T47D (cell line): ENCODE results near the gene SUN1.
"Not testable (repeated sequence)": the region's sequence is repeated elsewhere in the genome, so short reads cannot be mapped to it uniquely, and the experiment has no call there.

Experiments
- DNase-seq, 2 experiments: peaks; one replicate each; pipeline versions ENCODE4 v3.0.0 to v3.0.0-alpha.2; 2011 to 2012; ENCODE audit warnings: low read depth in 1 of 2, low spot score in 1 of 2
- JUND ChIP-seq: IDR thresholded peaks from 2 replicates; pipeline ENCODE4 v1.6.1; 2012; ENCODE audit warnings: low read depth
- in situ Hi-C: cut with HindIII; loops from 2 replicates; pipeline ENCODE4 v1.10.0; 2016; ENCODE audit warnings: low sequenced_read_pairs, low pct_unique_long_range_greater_than_20kb

The SUN1 gene

DNA sequence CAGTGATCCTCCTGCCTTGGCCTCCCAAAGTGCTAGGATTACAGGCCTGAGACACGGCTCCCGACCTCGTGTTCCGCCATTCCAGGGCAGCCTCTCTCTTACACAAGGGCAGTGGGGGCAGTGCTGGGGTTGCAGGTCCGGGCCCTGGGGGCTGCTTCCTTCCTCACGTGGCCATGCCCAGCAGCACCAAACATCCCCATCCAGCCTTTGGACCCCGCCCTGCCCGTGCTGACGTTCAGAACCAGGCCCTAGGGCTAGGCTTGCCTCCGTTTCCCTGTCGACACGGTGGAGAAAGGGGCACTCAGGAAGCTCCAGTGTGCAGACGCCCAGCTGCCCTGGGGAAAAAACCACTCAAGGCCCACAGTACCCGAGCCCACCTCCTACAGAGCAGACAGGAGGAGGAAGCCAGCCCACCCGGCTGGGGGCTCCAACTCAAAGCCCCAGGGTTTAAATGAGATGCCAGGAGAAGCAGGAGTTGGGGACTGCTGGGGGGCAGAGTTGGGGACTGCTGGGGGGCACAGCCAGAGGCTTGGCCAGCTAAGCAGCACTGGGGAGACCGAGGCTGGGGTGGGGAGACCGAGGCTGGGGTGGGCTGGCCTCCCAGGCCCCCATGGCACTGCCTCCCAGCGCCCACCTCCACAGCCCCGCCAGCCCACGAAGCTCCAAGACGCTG is 86.3 kb downstream of the SUN1 start:
- no peak for TF ChIP-seq JUND
- no peak for DNase-seq
- in situ Hi-C loops: no loop called here

DNA sequence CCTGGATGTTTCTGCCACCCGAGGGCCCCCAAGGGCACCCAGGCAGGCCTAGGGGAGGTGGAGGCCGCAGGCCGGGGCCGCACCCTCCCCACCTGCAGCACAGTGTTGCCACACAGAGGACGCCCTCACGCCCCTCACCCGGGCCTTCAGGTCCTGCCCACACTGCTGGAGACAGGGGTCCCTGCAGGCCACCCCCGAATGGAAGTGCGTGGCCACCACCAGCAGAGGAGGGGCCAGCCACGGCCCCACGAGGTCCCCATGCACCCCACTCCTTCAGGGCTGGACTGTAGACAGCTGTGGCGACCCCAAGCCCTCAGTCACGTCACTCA is 86.8 kb downstream of the SUN1 start:
- no peak for TF ChIP-seq JUND
- no peak for DNase-seq
- in situ Hi-C loops: no loop called here

DNA sequence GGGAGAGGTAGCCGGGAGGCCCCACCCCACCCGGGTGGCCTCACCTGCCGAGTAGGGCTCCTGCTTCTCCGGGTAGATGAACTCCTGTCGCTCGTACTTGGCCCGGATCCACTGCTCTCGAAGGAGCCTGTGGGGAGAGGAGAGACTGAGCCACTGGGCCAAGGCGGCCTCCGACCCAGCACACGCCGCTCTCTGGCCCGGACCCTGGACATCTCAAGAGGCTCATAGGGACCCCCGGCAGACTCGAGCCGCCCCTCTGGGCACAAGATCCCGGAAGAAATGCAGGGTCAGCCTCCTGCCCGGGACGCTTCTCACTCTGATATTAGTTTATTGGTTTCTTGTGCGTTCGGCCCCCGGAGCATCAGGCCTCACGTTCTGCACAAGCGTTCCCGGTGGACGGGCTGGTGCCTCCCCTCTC is 87.7 kb downstream of the SUN1 start:
- in situ Hi-C loops: no loop called here

DNA sequence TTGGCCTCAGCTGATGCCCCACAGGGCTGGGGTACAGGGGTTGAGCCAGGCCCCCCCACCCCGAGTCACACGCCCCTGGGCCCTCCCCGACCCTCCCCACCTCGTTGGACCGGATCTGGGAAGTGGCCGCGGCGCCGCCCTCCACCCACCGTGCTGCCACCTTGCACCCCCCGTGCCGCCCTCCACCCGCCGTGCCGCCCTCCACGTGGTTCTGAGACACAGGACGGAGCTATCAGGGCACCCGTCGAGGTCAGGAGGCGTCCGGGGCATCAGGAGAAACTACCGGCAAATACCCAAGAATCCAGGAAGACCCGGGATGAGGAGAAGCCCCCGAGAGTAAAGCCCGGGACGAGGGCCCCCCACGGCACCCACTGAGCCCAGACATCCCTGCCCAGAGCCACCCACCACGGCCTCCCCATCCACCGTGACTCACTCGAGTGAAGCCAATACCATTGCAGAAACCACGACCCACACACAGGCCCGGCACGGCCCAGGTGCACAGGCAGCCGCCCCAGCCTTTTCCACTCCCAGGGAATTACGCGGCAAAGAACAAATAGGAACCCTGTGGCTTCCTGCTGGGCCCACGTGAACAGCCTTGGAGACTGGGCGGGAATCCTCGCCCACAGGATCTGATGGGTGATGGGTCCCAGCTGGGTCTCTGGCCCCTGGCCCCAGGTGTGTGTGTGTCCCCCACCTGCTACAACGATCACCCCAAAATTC is 88.2 kb downstream of the SUN1 start:
- in situ Hi-C loops: no loop called here
- DNase-seq: no peak
- no peak for TF ChIP-seq JUND

More for the DNA sequence above, 87.7 kb downstream of the SUN1 start:
- TF ChIP-seq JUND: no peak
- no peak for DNase-seq

DNA sequence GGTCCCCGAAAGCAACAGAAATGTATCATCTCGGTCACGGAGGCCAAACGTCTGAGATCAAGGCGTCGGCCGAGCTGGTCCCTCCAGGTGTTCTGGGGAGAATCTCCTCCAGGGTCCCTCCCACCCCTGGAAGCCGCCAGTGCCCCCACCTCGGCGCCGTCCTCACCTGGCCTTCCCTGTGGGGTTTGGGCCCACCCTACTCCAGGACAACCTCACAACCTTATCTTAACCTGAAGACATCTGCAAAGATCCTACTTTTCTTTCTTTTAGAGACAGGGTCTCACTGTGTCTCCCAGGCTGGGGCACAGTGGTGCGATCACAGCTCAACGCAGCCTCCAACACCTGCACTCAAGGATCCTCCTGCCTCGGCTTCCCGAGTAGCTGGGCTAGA is 88.8 kb downstream of the SUN1 start:
- no peak for TF ChIP-seq JUND
- in situ Hi-C loops: no loop called here

DNA sequence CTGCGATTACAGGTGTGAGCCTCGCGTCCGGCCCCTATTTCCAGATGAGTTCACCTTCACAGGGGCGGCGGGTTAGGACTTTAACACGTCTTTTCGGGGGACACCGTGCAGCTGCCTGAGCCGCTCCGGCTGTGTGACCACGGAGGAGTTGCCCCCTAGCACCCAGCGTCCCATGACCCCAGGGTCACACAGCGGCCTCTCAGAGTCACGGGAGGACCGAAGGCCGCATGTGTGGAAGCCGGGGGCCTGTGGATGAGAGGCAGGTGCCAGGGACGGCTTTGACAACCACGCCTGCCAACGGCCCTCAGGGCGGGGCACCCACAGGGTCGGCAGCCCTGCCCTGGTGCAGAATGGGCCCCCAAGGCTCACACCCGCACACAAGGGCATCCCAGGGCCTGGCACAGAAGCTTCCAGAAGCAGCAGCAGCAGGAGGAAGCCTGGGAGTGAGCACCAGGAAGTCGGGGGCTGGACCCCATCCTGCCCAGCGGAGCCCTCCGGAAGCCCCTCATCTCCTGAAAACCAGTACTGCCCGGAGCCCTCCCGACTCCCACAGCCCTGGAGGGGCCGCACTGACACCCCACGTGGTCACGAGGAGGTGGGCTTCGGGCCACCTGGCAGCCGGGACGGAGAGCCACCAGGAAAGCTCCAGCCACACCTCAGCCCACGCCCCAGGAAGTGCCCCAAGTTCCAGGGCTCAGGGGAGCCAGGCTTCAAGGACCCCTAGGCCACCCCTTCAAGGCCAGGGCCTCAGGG is 89.5 kb downstream of the SUN1 start:
- in situ Hi-C loops: no loop called here
- DNase-seq: no peak
- no peak for TF ChIP-seq JUND

More for the DNA sequence above, 88.8 kb downstream of the SUN1 start:
- no peak for DNase-seq

DNA sequence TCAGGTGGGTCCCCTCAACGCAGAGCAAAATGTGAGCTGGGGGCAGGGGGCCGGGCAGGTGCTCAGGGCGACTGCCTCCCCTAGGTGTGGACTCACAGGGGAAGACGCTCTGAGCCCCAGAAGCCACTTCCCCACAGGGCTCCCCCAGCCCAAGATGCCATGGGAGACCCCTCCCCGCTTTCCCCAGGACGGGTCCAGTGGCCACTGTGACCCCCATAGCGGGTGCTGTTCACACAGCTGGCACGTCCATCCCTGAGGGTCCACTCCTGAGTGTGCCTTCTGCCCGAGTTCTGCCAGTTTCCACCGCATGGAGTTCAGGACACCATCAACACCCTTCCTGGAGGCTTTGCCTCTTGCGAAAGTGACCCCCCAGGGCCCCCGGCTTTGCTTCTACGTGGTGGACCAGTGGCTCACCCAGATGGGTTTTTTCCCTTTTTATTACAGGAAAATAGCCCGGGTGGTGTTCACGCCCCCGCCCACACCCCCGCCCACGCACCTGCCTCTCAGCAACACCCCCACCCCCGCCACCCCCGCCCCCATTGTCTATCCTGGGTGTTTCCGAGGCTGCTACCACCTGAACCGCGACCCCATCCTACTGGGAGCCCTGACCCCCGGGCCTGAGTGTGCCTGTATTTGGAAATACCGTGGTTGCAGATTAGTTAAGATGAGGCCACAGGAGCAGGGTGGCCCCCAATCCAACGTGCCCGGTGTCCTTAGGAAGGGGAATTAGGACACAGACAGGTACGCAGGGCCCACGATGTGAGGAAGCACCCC is 90.2 kb downstream of the SUN1 start:
- no peak for DNase-seq
- TF ChIP-seq JUND: no peak
- in situ Hi-C loops: no loop called here

DNA sequence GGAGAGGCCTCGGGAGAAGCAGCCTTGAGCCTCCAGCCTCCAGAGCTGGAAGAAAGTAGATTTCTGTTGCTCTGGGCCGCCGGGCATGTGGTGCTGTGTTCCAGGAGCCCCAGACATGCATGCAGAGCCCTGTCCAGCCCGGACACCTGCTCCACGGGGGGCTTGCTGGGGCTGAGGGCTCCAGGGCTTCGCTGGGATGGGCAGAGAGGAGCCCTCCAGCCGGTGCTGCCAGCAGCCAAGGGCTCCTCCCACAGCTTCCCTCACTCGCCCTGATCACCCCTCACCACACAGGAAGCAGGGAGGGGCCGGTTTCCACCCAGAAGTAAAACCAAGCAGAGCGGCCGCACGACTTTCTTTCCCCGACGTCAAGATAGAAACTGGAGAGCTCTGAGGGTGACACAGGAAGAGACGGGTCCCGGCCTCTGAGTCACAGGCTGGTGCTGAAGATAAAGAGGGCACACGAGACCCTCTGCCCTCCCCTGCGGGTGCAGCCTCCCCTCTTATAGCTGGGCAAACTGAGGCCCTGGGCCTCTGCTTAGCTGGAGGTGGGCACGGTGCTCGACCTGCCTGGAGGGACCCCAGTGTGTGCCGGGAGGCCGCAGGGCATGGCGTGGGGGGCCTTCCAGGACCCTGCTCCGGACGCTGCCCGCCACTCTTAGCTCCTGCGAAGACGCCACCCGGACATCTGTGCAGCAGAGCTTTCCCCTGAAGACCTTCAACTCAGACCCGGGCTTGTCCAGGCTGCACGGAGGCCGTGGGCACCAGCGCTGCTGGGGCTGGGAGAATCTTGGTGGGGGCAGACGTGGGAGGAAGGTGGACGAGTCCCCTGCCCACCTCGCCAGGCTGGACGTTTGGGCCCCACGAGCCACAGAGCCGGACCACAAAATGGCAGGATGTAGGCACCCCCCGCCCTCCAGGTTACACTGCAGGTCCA is 91.1 kb downstream of the SUN1 start:
- in situ Hi-C loops: no loop called here
- no peak for TF ChIP-seq JUND
- DNase-seq: no peak

DNA sequence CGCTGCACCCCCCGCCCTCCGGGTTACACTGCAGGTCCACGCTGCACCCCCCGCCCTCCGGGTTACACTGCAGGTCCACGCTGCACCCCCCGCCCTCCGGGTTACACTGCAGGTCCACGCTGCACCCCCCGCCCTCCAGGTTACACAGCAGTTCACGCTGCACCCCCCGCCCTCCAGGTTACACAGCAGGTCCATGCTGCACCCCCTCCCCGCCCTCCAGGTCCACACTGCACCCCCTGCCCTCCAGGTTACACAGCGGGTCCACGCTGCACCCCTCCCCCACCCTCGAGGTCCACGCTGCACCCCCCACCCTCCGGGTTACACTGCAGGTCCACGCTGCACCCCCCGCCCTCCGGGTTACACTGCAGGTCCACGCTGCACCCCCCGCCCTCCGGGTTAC is 91.8 kb downstream of the SUN1 start:
- in situ Hi-C loops, DNase-seq: not testable (repeated sequence)
